Caco-2 (cell line): ENCODE results near the gene ITGB4. TPM values are rescaled to one million over a fixed set of nuclear protein-coding genes. Genes with fewer than 3 reads are reported as not detected.

Experiments
- BruUV-seq: library from RNA; stranded (reverse); fragments of 400-500 nt; replicated peaks from 2 replicates; lab custom pipeline; 2021; lab: Mats Ljungman, UMichigan
- CTCF ChIA-PET: fragments of 300-600 bp; sonication (Branson Sonifier 250); formaldehyde crosslinking; loops from one replicate; lab custom pipeline; 2022; ENCODE audit warnings: antibody characterized with exemption; lab: Charles Lee
- POLR2A ChIA-PET: fragments of 300-600 bp; sonication (Branson Sonifier 250); formaldehyde crosslinking; loops from one replicate; lab custom pipeline; 2022; ENCODE audit warnings: antibody characterized with exemption; lab: Charles Lee
- DNase-seq, 2 experiments: peaks; one replicate each; pipeline versions ENCODE4 v3.0.0 to v3.0.0-alpha.2; 2020 to 2022
- H3K27me3 ChIP-seq: replicated peaks from 2 replicates; pipeline ENCODE4 v1.6.0; 2011; ENCODE audit warnings: low read length; ENCODE audit not compliant: control insufficient read depth, insufficient read depth
- H3K36me3 ChIP-seq: 2 replicates; pipeline ENCODE4 v1.5.1; 2011; ENCODE audit warnings: low read length; ENCODE audit not compliant: control insufficient read depth, insufficient read depth
- H3K4me1 ChIP-seq: fragments of 250-450 bp; sonication (Bioruptor Pico); 2 replicates; pipeline ENCODE4 v1.5.1; 2020; ENCODE audit warnings: mild to moderate bottlenecking
- H3K4me3 ChIP-seq: 2 replicates; pipeline ENCODE4 v1.5.1; 2011; ENCODE audit warnings: low read depth, mild to moderate bottlenecking, control low read depth, low read length
- H3K9me3 ChIP-seq: fragments of 250-450 bp; sonication (Bioruptor Pico); 2 replicates; pipeline ENCODE4 v1.5.1; 2020; ENCODE audit warnings: mild to moderate bottlenecking, moderate library complexity
- H3K27ac Mint-ChIP-seq: one replicate; pipeline ENCODE4 v1.8.0; 2022; ENCODE audit warnings: mixed read lengths; ENCODE audit not compliant: unreplicated experiment
- H3K27me3 Mint-ChIP-seq: one replicate; pipeline ENCODE4 v1.8.0; 2022; ENCODE audit warnings: mixed read lengths; ENCODE audit not compliant: insufficient read depth, unreplicated experiment
- H3K36me3 Mint-ChIP-seq: one replicate; pipeline ENCODE4 v1.8.0; 2022; ENCODE audit warnings: mild to moderate bottlenecking, mixed read lengths; ENCODE audit not compliant: insufficient read depth, unreplicated experiment
- H3K4me1 Mint-ChIP-seq: one replicate; pipeline ENCODE4 v1.8.0; 2022; ENCODE audit warnings: low read depth, mixed read lengths; ENCODE audit not compliant: unreplicated experiment
- H3K4me3 Mint-ChIP-seq: one replicate; pipeline ENCODE4 v1.8.0; 2022; ENCODE audit warnings: mild to moderate bottlenecking, moderate library complexity, mixed read lengths; ENCODE audit not compliant: unreplicated experiment
- H3K9me3 Mint-ChIP-seq: one replicate; pipeline ENCODE4 v1.8.0; 2022; ENCODE audit warnings: mixed read lengths; ENCODE audit not compliant: unreplicated experiment
- intact Hi-C: fragments of 100-400 bp; cut with micrococcal nuclease; formaldehyde crosslinking; loops from one replicate; pipeline ENCODE4 v1.10.0; 2022; ENCODE audit not compliant: unreplicated experiment
- total RNA-seq: library from RNA; stranded (reverse); gene quantifications from 2 replicates; pipeline ENCODE4 v1.2.3, GENCODE V29; 2022
- TF ChIP-seq, protein P1 (sequence below), 2 experiments: fragments of 200-600 bp in 1 of 2; IDR thresholded peaks; 1 replicate in 1 of 2; 2 replicates in 1 of 2; pipeline versions ENCODE4 v1.5.1 to v1.8.0; 2011 to 2022; ENCODE audit warnings: antibody characterized with exemption in 1 of 2, control low read depth in 1 of 2, inconsistent platforms in 1 of 2, low read depth in 1 of 2, low read length in 1 of 2, mild to moderate bottlenecking in 1 of 2, moderate library complexity in 1 of 2; ENCODE audit not compliant: insufficient read depth in 1 of 2, severe bottlenecking in 1 of 2, unreplicated experiment in 1 of 2

The ITGB4 gene
- total RNA-seq, 1 experiment from 2014 or later: 50.8 TPM

GRCh38 chr17:75734674-75735294, 13.5 kb downstream of the ITGB4 start:
- ChIA-PET POLR2A (no interaction called here), CTCF (interaction anchor here (0.7 kb wide), 1 partner anchor 209 kb away, joined by 4 read pairs; the partner anchor contains the start of gene LLGL2)
- no peak for DNase-seq

GRCh38 chr17:75736173-75736835, 15.0 kb downstream of the ITGB4 start:
- no peak overlapping the region for H3K4me3 Mint-ChIP-seq
- H3K27me3 ChIP-seq: no peaks in the 10 kb centered on the region
- no peaks in the 10 kb centered on the region for H3K27me3 Mint-ChIP-seq
- H3K4me1 ChIP-seq: no peaks in the 10 kb centered on the region
- ChIA-PET CTCF (no interaction called here), POLR2A (no interaction called here)
- H3K36me3 Mint-ChIP-seq: peaks cover 5% of the 10 kb centered on the region
- TF ChIP-seq, protein P1, sequence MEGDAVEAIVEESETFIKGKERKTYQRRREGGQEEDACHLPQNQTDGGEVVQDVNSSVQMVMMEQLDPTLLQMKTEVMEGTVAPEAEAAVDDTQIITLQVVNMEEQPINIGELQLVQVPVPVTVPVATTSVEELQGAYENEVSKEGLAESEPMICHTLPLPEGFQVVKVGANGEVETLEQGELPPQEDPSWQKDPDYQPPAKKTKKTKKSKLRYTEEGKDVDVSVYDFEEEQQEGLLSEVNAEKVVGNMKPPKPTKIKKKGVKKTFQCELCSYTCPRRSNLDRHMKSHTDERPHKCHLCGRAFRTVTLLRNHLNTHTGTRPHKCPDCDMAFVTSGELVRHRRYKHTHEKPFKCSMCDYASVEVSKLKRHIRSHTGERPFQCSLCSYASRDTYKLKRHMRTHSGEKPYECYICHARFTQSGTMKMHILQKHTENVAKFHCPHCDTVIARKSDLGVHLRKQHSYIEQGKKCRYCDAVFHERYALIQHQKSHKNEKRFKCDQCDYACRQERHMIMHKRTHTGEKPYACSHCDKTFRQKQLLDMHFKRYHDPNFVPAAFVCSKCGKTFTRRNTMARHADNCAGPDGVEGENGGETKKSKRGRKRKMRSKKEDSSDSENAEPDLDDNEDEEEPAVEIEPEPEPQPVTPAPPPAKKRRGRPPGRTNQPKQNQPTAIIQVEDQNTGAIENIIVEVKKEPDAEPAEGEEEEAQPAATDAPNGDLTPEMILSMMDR (IDR thresholded peaks at IDR 0.05; ENCODE audit: insufficient read depth in 1 of 2, low read depth in 1 of 2, low read length in 1 of 2, severe bottlenecking in 1 of 2, unreplicated experiment in 1 of 2): no peak
- no peak overlapping the region for H3K27ac Mint-ChIP-seq
- DNase-seq: no peak
- no peaks in the 10 kb centered on the region for H3K36me3 ChIP-seq
- no peaks in the 10 kb centered on the region for H3K4me1 Mint-ChIP-seq
- no peaks in the 10 kb centered on the region for H3K9me3 Mint-ChIP-seq
- no peak overlapping the region for H3K4me3 ChIP-seq
- no peaks in the 10 kb centered on the region for H3K9me3 ChIP-seq
- intact Hi-C loops: no loop called here
- BruUV-seq: no TSS peak

More at GRCh38 chr17:75734674-75735294, 13.5 kb downstream of the ITGB4 start:
- no peak overlapping the region for H3K27ac Mint-ChIP-seq
- H3K4me1 Mint-ChIP-seq: no peaks in the 10 kb centered on the region
- H3K36me3 Mint-ChIP-seq: peaks cover 5% of the 10 kb centered on the region
- Histone ChIP-seq H3K4me3 (no peak overlapping the region), H3K4me1 (no peaks in the 10 kb centered on the region), H3K27me3 (no peaks in the 10 kb centered on the region), H3K36me3 (no peaks in the 10 kb centered on the region; the same call in 1 of the 2 replicates), H3K9me3 (no peaks in the 10 kb centered on the region)
- intact Hi-C loops: no loop called here
- BruUV-seq: no TSS peak
- H3K9me3 Mint-ChIP-seq: no peaks in the 10 kb centered on the region
- H3K4me3 Mint-ChIP-seq: no peak overlapping the region
- TF ChIP-seq, protein P1 (IDR thresholded peaks at IDR 0.05; ENCODE audit: insufficient read depth in 1 of 2, low read depth in 1 of 2, low read length in 1 of 2, severe bottlenecking in 1 of 2, unreplicated experiment in 1 of 2): no peak
- no peaks in the 10 kb centered on the region for H3K27me3 Mint-ChIP-seq

- H3K4me3 Mint-ChIP-seq: no peak overlapping the region
- POLR2A ChIA-PET: no interaction called here
- CTCF ChIA-PET: interaction anchor here (1.0 to 1.7 kb wide), 4 partner anchors 11 to 104 kb away, joined by 4 to 9 read pairs (median 4); partner anchors contain the start of genes ITGB4 and SMIM5
These were observed 16.1 kb downstream of the ITGB4 start for GRCh38 chr17:75737133-75737962.

More at GRCh38 chr17:75737133-75737962, 16.1 kb downstream of the ITGB4 start:
- no peaks in the 10 kb centered on the region for H3K9me3 ChIP-seq
- no peak for DNase-seq
- no peaks in the 10 kb centered on the region for H3K4me1 ChIP-seq
- Mint-ChIP-seq H3K36me3 (peaks cover 7% of the 10 kb centered on the region), H3K27ac (no peak overlapping the region), H3K4me1 (no peaks in the 10 kb centered on the region), H3K9me3 (no peaks in the 10 kb centered on the region), H3K27me3 (no peaks in the 10 kb centered on the region)
- H3K4me3 ChIP-seq: no peak overlapping the region
- BruUV-seq: no TSS peak
- H3K36me3 ChIP-seq: no peaks in the 10 kb centered on the region
- intact Hi-C loops: no loop called here
- no peaks in the 10 kb centered on the region for H3K27me3 ChIP-seq
- TF ChIP-seq, protein P1 (IDR thresholded peaks at IDR 0.05; ENCODE audit: insufficient read depth in 1 of 2, low read depth in 1 of 2, low read length in 1 of 2, severe bottlenecking in 1 of 2, unreplicated experiment in 1 of 2): no peak
